Naive thymus-derived CD4-positive, alpha-beta T cell (primary cell): ENCODE results near the gene WWP2. TPM values are rescaled to one million over a fixed set of nuclear protein-coding genes. Genes with fewer than 3 reads are reported as not detected.
"Not testable (repeated sequence)": the region's sequence is repeated elsewhere in the genome, so short reads cannot be mapped to it uniquely, and the experiment has no call there.

ENCODE experiments used
- ATAC-seq: fragments of 150-1000 bp; cut with Tn5 transposase; 2 replicates; pipeline ENCODE4 v1.10.0; 2021; ENCODE audit warnings: mild to moderate bottlenecking, moderate library complexity
- CTCF ChIA-PET: fragments of 350-600 bp; sonication (Branson Sonifier 250); formaldehyde crosslinking; loops from one replicate; lab custom pipeline; 2021; ENCODE audit warnings: antibody characterized with exemption; lab: Charles Lee
- POLR2A ChIA-PET: fragments of 350-600 bp; sonication (Branson Sonifier 250); formaldehyde crosslinking; loops from one replicate; lab custom pipeline; 2021; ENCODE audit warnings: antibody characterized with exemption, inconsistent platforms; lab: Charles Lee
- DNase-seq, 9 donors: peaks; one replicate each; pipeline versions ENCODE4 v3.0.0 to v3.0.0-alpha.2; 2020 to 2022; ENCODE audit warnings: mixed read lengths in 1 of 9
- H3K27ac ChIP-seq: one replicate; pipeline ENCODE4 v1.7.0; 2013; ENCODE audit warnings: mild to moderate bottlenecking, low read depth, low read length, moderate library complexity
- H3K27me3 ChIP-seq, 2 donors: one replicate each; pipeline ENCODE4 v1.7.0; 2013; ENCODE audit warnings: low read length in 2 of 2, mild to moderate bottlenecking in 2 of 2, moderate library complexity in 2 of 2; ENCODE audit not compliant: control insufficient read depth in 2 of 2, insufficient read depth in 2 of 2
- H3K36me3 ChIP-seq, 3 experiments: 1 replicate in 2 of 3; 2 replicates in 1 of 3; pipeline ENCODE4 v1.7.0; 2013; ENCODE audit warnings: low read length in 3 of 3, mild to moderate bottlenecking in 3 of 3, moderate library complexity in 1 of 3; ENCODE audit not compliant: insufficient read depth in 3 of 3, control insufficient read depth in 2 of 3
- H3K4me1 ChIP-seq, 2 donors: one replicate each; pipeline ENCODE4 v1.7.0; 2013; ENCODE audit warnings: low read length in 2 of 2, mild to moderate bottlenecking in 2 of 2, moderate library complexity in 1 of 2; ENCODE audit not compliant: control insufficient read depth in 2 of 2, insufficient read depth in 2 of 2
- H3K4me3 ChIP-seq: 2 replicates; pipeline ENCODE4 v1.7.0; 2013; ENCODE audit warnings: mild to moderate bottlenecking, low read length
- H3K9me3 ChIP-seq, 3 experiments: 1 replicate in 2 of 3; 2 replicates in 1 of 3; pipeline ENCODE4 v1.7.0; 2013; ENCODE audit warnings: low read length in 3 of 3; ENCODE audit not compliant: control insufficient read depth in 2 of 3
- H3K27ac Mint-ChIP-seq, 9 donors: one replicate each; pipeline ENCODE4 v1.8.0; 2020 to 2022; ENCODE audit warnings: mixed read lengths in 9 of 9, mild to moderate bottlenecking in 8 of 9, moderate library complexity in 5 of 9, inconsistent platforms in 2 of 9
- H3K27me3 Mint-ChIP-seq, 5 donors: one replicate each; pipeline ENCODE4 v1.8.0; 2021 to 2022; ENCODE audit warnings: mixed read lengths in 5 of 5, mild to moderate bottlenecking in 1 of 5
- H3K36me3 Mint-ChIP-seq, 5 donors: one replicate each; pipeline ENCODE4 v1.8.0; 2020 to 2022; ENCODE audit warnings: mixed read lengths in 5 of 5, mild to moderate bottlenecking in 3 of 5, inconsistent platforms in 1 of 5
- H3K4me1 Mint-ChIP-seq, 7 donors: one replicate each; pipeline ENCODE4 v1.8.0; 2020 to 2022; ENCODE audit warnings: mixed read lengths in 7 of 7, mild to moderate bottlenecking in 3 of 7, inconsistent platforms in 1 of 7
- H3K4me3 Mint-ChIP-seq, 10 donors: one replicate each; pipeline ENCODE4 v1.8.0; 2020 to 2022; ENCODE audit warnings: mild to moderate bottlenecking in 10 of 10, mixed read lengths in 10 of 10, moderate library complexity in 6 of 10, inconsistent platforms in 2 of 10
- H3K9me3 Mint-ChIP-seq, 11 donors: one replicate each; pipeline ENCODE4 v1.8.0; 2020 to 2022; ENCODE audit warnings: mixed read lengths in 11 of 11, mild to moderate bottlenecking in 4 of 11, inconsistent platforms in 1 of 11, moderate library complexity in 1 of 11
- intact Hi-C, 2 donors: fragments of 100-400 bp; cut with micrococcal nuclease; formaldehyde crosslinking; loops; one replicate each; pipeline ENCODE4 v1.15.1; 2023
- polyA plus RNA-seq, 2 donors: library from polyadenylated mRNA; unstranded; fragments of 300-500 nt; fragmentation: Illumina TruSeq; gene quantifications; one replicate each; pipeline ENCODE4 v1.2.3, GENCODE V29; 2021
- total RNA-seq, 6 experiments: library from RNA in 5 of 6; stranded (reverse) in 5 of 6; gene quantifications; 1 replicate in 5 of 6; 2 replicates in 1 of 6; pipeline ENCODE4 v1.2.3 and lab custom pipeline; 2021 to 2026

The WWP2 gene
- total and polyA plus RNA-seq, 7 experiments from 2014 or later: 29.2 to 81.3 (median 64.7) TPM

DNA sequence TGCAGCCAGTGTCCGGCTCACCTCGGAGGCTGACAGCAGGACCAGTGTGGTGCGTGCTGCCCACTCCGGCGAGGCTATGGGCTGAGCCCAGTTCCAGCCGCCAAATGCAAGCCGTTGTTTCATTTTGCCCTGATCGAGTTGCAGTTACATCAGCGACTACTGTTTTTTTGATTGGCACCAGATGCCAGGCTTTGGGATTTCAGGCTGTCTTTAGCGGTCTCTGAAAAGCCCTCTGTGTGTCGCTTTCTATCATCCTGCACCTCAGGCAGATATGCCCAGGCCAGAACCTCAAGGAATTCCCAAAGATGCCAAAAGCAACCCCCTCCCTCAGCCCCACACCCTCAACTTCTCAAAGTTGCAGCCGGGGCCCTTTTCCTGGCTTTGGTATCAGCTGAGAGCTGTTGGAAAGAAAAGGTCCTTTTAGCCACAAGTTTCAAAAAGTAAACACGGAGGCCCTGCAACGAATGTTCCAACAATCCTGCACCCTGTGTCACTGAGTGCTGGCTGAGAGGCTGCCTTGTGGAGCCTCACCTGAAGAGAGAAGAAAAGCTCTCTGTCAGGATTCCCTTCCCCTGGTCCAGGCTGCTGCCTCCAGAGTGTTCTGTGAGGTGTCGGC lies 58.9 kb downstream of the WWP2 start:
- DNase-seq (no peak), ATAC-seq (no peak)
- H3K27ac ChIP-seq: no peak overlapping the region
- H3K4me1 ChIP-seq: no peaks in the 10 kb centered on the region
- peaks cover 0 to 37% (median 6%) of the 10 kb centered on the region in 3 experiments for H3K36me3 ChIP-seq
- Mint-ChIP-seq H3K27me3 (no peaks in the 10 kb centered on the region), H3K27ac (no peak overlapping the region), H3K4me3 (no peak overlapping the region), H3K36me3 (peaks cover 7 to 44% (median 33%) of the 10 kb centered on the region in 5 donors), H3K9me3 (peaks cover 0 to 6% (median 0%) of the 10 kb centered on the region in 11 donors), H3K4me1 (peaks cover 0 to 17% (median 0%) of the 10 kb centered on the region in 7 donors)
- ChIA-PET POLR2A (no interaction called here), CTCF (no interaction called here)
- no peaks in the 10 kb centered on the region for H3K27me3 ChIP-seq
- intact Hi-C loops: no loop called here
- no peak overlapping the region for H3K4me3 ChIP-seq
- H3K9me3 ChIP-seq: no peaks in the 10 kb centered on the region

DNA sequence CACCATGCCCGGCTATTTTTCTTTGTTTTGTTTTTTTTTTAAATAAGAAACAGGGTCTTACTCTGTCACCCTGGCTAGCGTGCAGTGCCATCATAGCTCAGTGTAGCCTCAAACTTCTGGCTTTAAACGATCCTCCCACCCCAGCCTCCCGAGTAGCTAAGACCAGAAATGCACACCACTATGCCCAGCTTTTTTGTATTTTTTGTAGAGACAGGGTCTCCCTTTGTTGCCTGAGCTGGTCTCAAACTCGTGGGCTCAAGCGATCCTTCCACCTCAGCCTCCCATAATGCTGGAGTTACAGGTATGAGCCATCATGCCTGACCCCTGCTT lies 59.7 kb downstream of the WWP2 start:
- DNase-seq: no peak
- Histone ChIP-seq H3K4me3 (no peak overlapping the region), H3K9me3 (no peaks in the 10 kb centered on the region), H3K4me1 (no peaks in the 10 kb centered on the region), H3K36me3 (peaks cover 0 to 34% (median 6%) of the 10 kb centered on the region in 3 experiments), H3K27me3 (no peaks in the 10 kb centered on the region), H3K27ac (no peak overlapping the region)
- peak overlapping the region in 2 of 9 donors; percentile 30 to 44 for H3K27ac Mint-ChIP-seq
- peaks cover 0 to 17% (median 0%) of the 10 kb centered on the region in 7 donors for H3K4me1 Mint-ChIP-seq
- intact Hi-C loops: no loop called here
- CTCF ChIA-PET: no interaction called here
- H3K4me3 Mint-ChIP-seq: no peak overlapping the region
- no peaks in the 10 kb centered on the region for H3K27me3 Mint-ChIP-seq
- peaks cover 7 to 40% (median 29%) of the 10 kb centered on the region in 5 donors for H3K36me3 Mint-ChIP-seq
- H3K9me3 Mint-ChIP-seq: peaks cover 0 to 6% (median 0%) of the 10 kb centered on the region in 11 donors
- POLR2A ChIA-PET: no interaction called here
- no peak for ATAC-seq

DNA sequence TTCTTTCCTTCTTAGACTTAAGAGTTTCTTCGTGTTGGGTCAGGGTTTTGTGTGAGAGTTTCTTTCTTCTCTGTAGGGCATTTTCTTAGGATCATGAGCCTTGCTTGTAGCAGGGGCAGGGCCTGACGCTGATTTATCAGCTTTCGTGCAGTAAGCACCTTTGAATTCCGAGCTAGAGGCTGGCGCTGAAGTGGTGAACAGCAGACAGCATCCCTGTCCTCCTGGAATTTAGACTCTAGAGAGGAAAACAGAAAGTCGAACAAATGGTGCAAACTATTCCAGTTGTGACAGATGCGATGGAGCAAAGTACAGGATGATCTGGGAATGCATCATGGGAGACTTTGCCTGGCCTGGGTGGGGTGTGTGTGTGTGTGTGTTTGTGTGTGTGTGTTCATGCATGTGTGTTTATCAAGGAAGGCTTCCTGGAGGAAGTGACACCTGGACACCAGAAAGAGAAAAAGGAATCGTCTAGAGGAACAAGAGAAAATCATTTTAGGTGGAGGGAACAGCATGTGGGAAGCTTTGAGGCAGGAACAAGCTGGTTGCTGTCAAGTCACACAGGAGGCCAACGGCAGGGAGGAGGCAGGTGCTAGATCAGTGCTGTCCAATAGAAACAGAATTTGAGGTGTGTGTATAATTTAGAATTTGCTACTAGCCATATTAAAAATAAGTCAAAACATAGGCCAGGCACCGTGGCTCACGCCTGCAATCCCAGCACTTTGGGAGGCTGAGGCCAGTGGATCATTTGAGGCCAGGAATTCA lies 60.2 kb downstream of the WWP2 start:
- Mint-ChIP-seq H3K9me3 (peaks cover 0 to 6% (median 0%) of the 10 kb centered on the region in 11 donors), H3K4me3 (no peak overlapping the region), H3K27me3 (no peaks in the 10 kb centered on the region), H3K4me1 (peaks cover 0 to 17% (median 0%) of the 10 kb centered on the region in 7 donors), H3K27ac (peak overlapping the region in 3 of 9 donors; percentile 44 to 69 (median 68)), H3K36me3 (peaks cover 7 to 36% (median 28%) of the 10 kb centered on the region in 5 donors)
- Histone ChIP-seq H3K4me1 (no peaks in the 10 kb centered on the region), H3K9me3 (no peaks in the 10 kb centered on the region), H3K4me3 (no peak overlapping the region), H3K36me3 (peaks cover 0 to 32% (median 6%) of the 10 kb centered on the region in 3 experiments), H3K27ac (no peak overlapping the region), H3K27me3 (no peaks in the 10 kb centered on the region)
- ATAC-seq (no peak), DNase-seq (no peak)
- CTCF ChIA-PET: no interaction called here
- POLR2A ChIA-PET: no interaction called here
- intact Hi-C loops: no loop called here

DNA sequence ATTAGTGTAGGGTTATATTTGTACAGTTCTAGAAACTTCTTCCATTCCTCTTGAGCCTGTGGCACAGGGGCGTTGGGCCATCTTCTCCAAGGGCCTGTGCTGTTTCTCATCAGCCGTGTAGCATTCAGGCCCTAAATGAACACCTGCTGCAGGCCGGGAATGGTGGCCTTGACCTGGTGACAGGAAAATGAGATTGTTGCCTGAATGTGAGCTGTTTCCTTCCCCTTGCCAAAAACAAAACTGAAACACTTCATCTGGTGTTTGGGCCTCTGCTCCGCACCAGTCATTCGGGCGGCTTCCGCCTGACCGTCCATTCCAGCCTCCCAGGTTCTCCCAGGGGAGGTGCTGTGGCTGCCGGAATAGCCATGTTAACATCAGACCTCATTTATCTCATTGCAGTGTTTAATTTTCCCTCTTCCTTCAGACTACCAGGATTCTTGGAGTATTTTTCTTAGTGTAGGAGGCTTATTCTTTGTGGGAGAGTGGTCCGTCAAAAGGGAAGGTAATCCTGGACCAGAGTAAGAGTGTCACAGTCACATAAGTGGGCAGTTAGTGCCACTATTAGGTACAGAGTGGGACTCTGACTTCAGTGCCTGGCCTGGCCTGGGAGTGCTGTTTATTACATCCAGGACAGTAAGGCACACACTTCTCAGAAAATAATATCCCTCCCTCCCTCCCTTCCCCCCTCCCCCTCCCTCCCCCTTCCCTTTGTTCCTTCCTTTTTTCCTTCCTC lies 61.9 kb downstream of the WWP2 start:
- ChIA-PET POLR2A (no interaction called here), CTCF (interaction anchor here (0.6 kb wide), 1 partner anchor 491 kb away, joined by 3 read pairs; no protein-coding TSS in a partner anchor)
- peaks cover 0 to 2% (median 0%) of the 10 kb centered on the region in 11 donors for H3K9me3 Mint-ChIP-seq
- Histone ChIP-seq H3K27ac (no peak overlapping the region), H3K4me1 (no peaks in the 10 kb centered on the region), H3K27me3 (no peaks in the 10 kb centered on the region), H3K4me3 (no peak overlapping the region), H3K9me3 (no peaks in the 10 kb centered on the region), H3K36me3 (peaks cover 0 to 27% (median 8%) of the 10 kb centered on the region in 3 experiments)
- intact Hi-C loops: no loop called here
- no peak for ATAC-seq
- H3K27ac Mint-ChIP-seq: no peak overlapping the region
- H3K27me3 Mint-ChIP-seq: no peaks in the 10 kb centered on the region
- peaks cover 3 to 34% (median 25%) of the 10 kb centered on the region in 5 donors for H3K36me3 Mint-ChIP-seq
- DNase-seq: no peak
- no peak overlapping the region for H3K4me3 Mint-ChIP-seq
- peaks cover 0 to 14% (median 0%) of the 10 kb centered on the region in 7 donors for H3K4me1 Mint-ChIP-seq

DNA sequence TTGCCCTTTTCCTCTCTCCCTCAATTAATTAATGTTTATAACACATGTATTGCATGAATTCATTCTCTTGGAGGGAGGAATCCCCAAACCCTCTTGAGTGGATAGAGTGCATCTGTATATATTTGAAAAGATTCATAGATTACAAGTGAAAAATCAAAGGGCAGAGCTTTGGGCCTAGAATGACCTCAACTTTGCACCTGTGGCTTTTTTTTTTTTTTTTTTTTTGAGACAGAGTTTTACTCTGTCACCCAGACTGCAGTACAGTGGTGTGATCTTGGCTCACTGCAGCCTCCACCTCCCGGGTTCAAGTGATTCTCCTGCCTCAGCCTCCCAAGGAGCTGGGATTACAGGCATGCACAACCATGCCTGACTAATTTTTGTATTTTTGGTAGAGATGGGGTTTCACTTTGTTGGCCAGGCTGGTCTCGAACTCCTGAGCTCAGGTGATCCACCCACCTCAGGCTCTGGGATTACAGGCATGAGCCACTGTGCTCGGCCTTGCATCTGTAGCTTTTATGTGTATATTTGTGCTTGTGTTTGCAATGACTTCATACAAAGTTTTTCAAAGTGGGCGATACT lies 62.5 kb downstream of the WWP2 start:
- H3K4me3 Mint-ChIP-seq, POLR2A ChIA-PET, DNase-seq, H3K27ac ChIP-seq, H3K9me3 ChIP-seq, H3K27me3 Mint-ChIP-seq, H3K27ac Mint-ChIP-seq, intact Hi-C loops, H3K27me3 ChIP-seq, H3K4me3 ChIP-seq, H3K9me3 Mint-ChIP-seq, ATAC-seq, H3K4me1 ChIP-seq: not testable (repeated sequence)
- Mint-ChIP-seq H3K36me3 (peaks cover 3 to 36% (median 26%) of the 10 kb centered on the region in 5 donors), H3K4me1 (peaks cover 0 to 12% (median 0%) of the 10 kb centered on the region in 7 donors)
- H3K36me3 ChIP-seq: peaks cover 0 to 26% (median 8%) of the 10 kb centered on the region in 3 experiments
- CTCF ChIA-PET: interaction anchor here (0.6 kb wide), 1 partner anchor 980 kb away, joined by 5 read pairs; no protein-coding TSS in a partner anchor

DNA sequence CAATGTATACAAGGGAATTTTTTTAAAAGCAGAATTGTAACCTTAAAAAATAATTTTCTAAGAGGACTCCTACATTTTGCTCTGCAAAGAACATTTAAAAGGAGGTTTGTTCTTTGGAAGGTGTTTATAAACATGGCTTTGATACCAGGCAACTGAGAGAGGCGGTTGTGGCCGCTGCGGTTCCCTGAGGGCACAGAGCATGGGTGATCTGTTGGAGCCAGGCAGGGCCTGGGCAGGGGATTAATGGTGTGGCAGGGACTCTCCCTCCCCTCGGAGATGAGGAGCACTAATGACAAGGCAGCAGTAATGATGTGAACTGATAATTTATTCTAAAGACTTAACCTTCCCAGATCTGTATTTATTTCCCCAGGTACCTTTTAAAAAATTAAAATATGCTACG lies 65.4 kb downstream of the WWP2 start:
- H3K4me3 Mint-ChIP-seq: no peak overlapping the region

More for the DNA sequence above, 65.4 kb downstream of the WWP2 start:
- H3K9me3 Mint-ChIP-seq: no peaks in the 10 kb centered on the region
- no peaks in the 10 kb centered on the region for H3K27me3 Mint-ChIP-seq
- ChIA-PET POLR2A (no interaction called here), CTCF (interaction anchor here (0.6 kb wide), 1 partner anchor 26 kb away, joined by 5 read pairs; no protein-coding TSS in a partner anchor)
- H3K4me1 Mint-ChIP-seq: peaks cover 0 to 7% (median 0%) of the 10 kb centered on the region in 7 donors
- Histone ChIP-seq H3K36me3 (peaks cover 0 to 26% (median 5%) of the 10 kb centered on the region in 3 experiments), H3K27ac (no peak overlapping the region), H3K9me3 (no peaks in the 10 kb centered on the region), H3K4me3 (no peak overlapping the region), H3K27me3 (no peaks in the 10 kb centered on the region), H3K4me1 (no peaks in the 10 kb centered on the region)
- no peak for DNase-seq
- H3K27ac Mint-ChIP-seq: no peak overlapping the region
- no peak for ATAC-seq
- H3K36me3 Mint-ChIP-seq: peaks cover 2 to 30% (median 24%) of the 10 kb centered on the region in 5 donors
- intact Hi-C loops: no loop called here
